Uterus (tissue), 4 donors: ENCODE measurements around the gene MSL2. TPM values are rescaled to one million over a fixed set of nuclear protein-coding genes. Genes with fewer than 3 reads are reported as not detected.
"Not testable (repeated sequence)": the region's sequence is repeated elsewhere in the genome, so short reads cannot be mapped to it uniquely, and the experiment has no call there.

Source experiments
- DNase-seq, 2 donors: peaks; one replicate each; pipeline ENCODE4 v3.0.0-alpha.2; 2019 to 2020
- H3K27ac ChIP-seq, 2 donors: fragments of 200-600 bp; sonication (generic); 1 replicate in 1 of 2; 2 replicates in 1 of 2; pipeline ENCODE4 v1.5.1; 2016 to 2018
- H3K27me3 ChIP-seq, 2 donors: fragments of 200-600 bp; sonication (generic); one replicate each; pipeline ENCODE4 v1.5.1; 2018 to 2019; ENCODE audit warnings: control low read depth in 1 of 2
- H3K36me3 ChIP-seq, 2 donors: fragments of 200-600 bp; sonication (generic); one replicate each; pipeline ENCODE4 v1.5.1; 2019; ENCODE audit warnings: control low read depth in 1 of 2
- H3K4me1 ChIP-seq, 2 donors: fragments of 200-600 bp; sonication (generic); one replicate each; pipeline ENCODE4 v1.5.1; 2018 to 2019; ENCODE audit warnings: control low read depth in 1 of 2
- H3K4me3 ChIP-seq, 2 donors: fragments of 200-600 bp; sonication (generic); 1 replicate in 1 of 2; 2 replicates in 1 of 2; pipeline ENCODE4 v1.5.1; 2018 to 2019; ENCODE audit warnings: mild to moderate bottlenecking in 1 of 2
- H3K9me3 ChIP-seq, 2 donors: fragments of 200-600 bp; sonication (generic); one replicate each; pipeline ENCODE4 v1.5.1; 2019; ENCODE audit warnings: control low read depth in 1 of 2
- POLR2A ChIP-seq, 2 donors: fragments of 450-650 bp; IDR thresholded peaks; one replicate each; pipeline ENCODE4 v1.6.1; 2016; ENCODE audit warnings: antibody characterized with exemption in 2 of 2, mild to moderate bottlenecking in 1 of 2, moderate library complexity in 1 of 2
- intact Hi-C: fragments of 100-400 bp; cut with DNase I; formaldehyde crosslinking; loops from one replicate; pipeline ENCODE4 v1.15.1; 2023; ENCODE audit warnings: low total_unique reads
- total RNA-seq, 4 donors: library from RNA; depleted of rRNA in 3 of 4; stranded (reverse); fragments of >200 nt in 3 of 4; gene quantifications; one replicate each; pipeline versions ENCODE4 v1.1.0 to v1.2.4, GENCODE V29; 2014 to 2023
- TF ChIP-seq, protein P1 (sequence below), 4 experiments: fragments of 200-600 bp in 2 of 4; fragments of 450-650 bp in 2 of 4; sonication (generic) in 2 of 4; IDR thresholded peaks; one replicate each; pipeline ENCODE4 v1.5.1; 2016 to 2019; ENCODE audit warnings: antibody characterized with exemption in 4 of 4, mild to moderate bottlenecking in 2 of 4, moderate library complexity in 1 of 4
- donor health status: DM: yes; HTN: yes; CAD: no.

Gene MSL2
- total RNA-seq, 4 donors from 2014 or later = 17.7 to 53.0 (median 32.9) TPM

DNA sequence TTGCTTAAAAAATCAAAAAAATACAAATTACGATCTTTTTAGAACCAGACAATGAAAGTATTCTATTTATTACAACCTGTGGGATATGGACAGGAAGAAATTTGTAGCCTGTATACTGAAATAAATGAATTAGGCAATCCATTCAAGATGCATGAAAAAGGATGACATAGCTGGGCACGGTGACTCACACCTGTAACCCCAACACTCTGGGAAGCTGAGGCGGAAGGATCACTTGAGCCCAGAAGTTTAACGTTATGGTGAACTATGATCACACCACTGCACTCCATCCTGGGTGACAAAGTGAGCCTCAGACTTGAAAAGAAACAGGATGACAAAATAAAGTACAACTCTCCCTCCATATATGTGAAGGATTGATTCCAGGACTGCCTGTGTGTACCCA, 74.1 kb downstream of the MSL2 start:
- intact Hi-C loops = no loop called here
- no peak for DNase-seq
- Histone ChIP-seq H3K4me3 (no peak overlapping the region), H3K27me3 (no peaks in the 10 kb centered on the region), H3K4me1 (no peaks in the 10 kb centered on the region), H3K9me3 (no peaks in the 10 kb centered on the region), H3K36me3 (no peaks in the 10 kb centered on the region), H3K27ac (no peak overlapping the region)
- TF ChIP-seq, protein P1, sequence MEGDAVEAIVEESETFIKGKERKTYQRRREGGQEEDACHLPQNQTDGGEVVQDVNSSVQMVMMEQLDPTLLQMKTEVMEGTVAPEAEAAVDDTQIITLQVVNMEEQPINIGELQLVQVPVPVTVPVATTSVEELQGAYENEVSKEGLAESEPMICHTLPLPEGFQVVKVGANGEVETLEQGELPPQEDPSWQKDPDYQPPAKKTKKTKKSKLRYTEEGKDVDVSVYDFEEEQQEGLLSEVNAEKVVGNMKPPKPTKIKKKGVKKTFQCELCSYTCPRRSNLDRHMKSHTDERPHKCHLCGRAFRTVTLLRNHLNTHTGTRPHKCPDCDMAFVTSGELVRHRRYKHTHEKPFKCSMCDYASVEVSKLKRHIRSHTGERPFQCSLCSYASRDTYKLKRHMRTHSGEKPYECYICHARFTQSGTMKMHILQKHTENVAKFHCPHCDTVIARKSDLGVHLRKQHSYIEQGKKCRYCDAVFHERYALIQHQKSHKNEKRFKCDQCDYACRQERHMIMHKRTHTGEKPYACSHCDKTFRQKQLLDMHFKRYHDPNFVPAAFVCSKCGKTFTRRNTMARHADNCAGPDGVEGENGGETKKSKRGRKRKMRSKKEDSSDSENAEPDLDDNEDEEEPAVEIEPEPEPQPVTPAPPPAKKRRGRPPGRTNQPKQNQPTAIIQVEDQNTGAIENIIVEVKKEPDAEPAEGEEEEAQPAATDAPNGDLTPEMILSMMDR (IDR thresholded peaks at IDR 0.05) = no peak
- no peak for TF ChIP-seq POLR2A (IDR thresholded peaks at IDR 0.05)

DNA sequence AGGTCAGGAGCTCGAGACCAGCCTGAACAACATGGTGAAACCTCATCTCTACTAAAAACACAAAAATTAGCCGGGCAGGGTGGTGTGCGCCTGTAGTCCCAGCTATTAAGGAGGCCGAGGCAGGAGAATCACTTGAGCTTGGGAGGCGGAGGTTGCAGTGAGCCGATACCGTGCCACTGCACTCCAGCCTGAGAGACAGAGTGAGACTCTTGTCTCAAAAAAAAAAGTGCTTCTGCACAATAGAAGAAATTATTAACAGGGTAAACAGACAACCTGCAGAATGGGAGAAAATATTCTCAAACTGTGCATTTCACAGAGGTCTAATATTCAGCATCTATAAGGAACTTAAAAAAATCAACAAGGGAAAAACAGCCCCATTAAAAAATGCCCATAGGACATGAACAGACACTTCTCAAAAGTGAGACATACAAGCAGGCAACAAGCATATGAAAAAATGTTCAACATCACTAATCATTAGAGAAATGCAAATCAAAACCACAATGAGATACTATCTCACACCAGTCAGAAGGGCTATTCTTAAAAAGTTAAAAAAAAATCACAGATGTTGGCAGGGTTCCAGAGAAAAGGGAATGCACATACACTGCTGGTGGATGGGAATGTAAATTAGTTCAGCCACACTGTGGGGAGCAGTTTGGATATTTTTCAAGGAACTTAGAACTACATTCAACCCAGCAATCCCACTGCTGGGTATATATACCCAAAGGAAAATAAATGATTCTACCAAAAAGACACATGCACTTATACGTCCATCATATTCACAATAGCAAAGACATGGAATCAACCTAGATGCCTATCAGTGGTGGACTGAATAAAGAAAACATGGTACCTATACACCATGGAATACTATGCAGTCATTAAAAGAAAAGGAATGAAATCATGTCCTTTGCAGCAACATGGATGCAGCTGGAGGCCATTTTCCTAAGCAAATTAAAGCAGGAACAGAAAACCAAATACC, 75.5 kb downstream of the MSL2 start:
- no peak for TF ChIP-seq POLR2A (IDR thresholded peaks at IDR 0.05)
- TF ChIP-seq, protein P1 (IDR thresholded peaks at IDR 0.05) = no peak

DNA sequence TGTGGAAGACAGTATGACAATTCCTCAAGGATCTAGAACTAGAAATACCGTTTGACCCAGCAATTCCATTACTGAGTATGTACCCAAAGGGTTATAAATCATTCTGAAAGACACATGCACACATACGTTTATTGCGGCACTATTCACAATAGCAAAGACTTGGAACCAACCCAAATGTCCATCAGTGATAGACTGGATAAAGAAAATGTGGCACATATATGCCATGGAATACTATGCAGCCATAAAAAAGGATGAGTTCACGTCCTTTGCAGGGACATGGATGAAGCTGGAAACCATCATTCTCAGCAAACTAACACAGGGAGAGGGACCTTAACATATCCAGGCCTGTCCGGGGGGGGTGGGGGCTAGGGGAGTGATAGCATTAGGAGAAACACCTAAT, 76.4 kb downstream of the MSL2 start:
- intact Hi-C loops, H3K4me3 ChIP-seq, H3K27ac ChIP-seq, H3K9me3 ChIP-seq, H3K4me1 ChIP-seq, H3K36me3 ChIP-seq, H3K27me3 ChIP-seq, DNase-seq: not testable (repeated sequence)

More for the DNA sequence above, 75.5 kb downstream of the MSL2 start:
- no peaks in the 10 kb centered on the region for H3K36me3 ChIP-seq
- H3K27me3 ChIP-seq = no peaks in the 10 kb centered on the region
- DNase-seq = no peak
- intact Hi-C loops = no loop called here
- H3K4me3 ChIP-seq = no peak overlapping the region
- H3K4me1 ChIP-seq = no peaks in the 10 kb centered on the region
- H3K27ac ChIP-seq = no peak overlapping the region
- H3K9me3 ChIP-seq = no peaks in the 10 kb centered on the region

DNA sequence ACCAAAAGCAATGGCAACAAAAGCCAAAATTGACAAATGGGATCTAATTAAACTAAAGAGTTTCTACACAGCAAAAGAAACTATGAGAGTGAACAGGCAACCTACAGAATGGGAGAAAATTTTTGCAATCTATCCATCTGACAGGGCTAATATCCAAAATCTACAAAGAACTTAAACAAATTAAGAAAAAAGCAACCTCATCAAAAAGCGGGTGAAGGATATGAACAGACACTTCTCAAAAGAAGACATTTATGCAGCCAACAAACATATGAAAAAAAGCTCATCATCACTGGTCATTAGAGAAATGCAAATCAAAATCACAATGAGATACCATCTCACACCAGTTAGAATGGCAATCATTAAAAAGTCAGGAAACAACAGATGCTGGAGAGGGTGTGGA, 76.8 kb downstream of the MSL2 start:
- H3K4me1 ChIP-seq, intact Hi-C loops, H3K27me3 ChIP-seq, DNase-seq, H3K36me3 ChIP-seq, H3K4me3 ChIP-seq, H3K9me3 ChIP-seq, H3K27ac ChIP-seq: not testable (repeated sequence)

DNA sequence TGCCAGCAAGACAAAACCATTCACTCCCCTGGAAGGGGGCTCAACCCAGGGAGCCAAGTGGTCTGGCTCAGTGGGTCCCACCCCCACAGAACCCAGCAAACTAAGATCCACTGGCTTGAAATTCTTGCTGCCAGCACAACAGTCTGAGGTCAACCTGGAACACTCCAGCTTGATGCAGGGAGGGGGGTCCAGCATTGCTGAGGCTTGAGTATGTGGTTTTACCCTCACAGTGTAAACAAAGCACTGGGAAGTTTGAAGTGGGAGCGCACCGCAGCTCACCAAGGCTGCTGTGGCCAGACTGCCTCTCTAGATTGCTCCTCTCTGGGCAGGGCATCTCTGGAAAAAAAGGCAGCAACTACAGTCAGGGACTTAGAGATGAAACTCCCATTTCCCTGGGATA, 81.7 kb downstream of the MSL2 start:
- Histone ChIP-seq H3K36me3 (no peaks in the 10 kb centered on the region), H3K4me3 (no peak overlapping the region), H3K4me1 (no peaks in the 10 kb centered on the region), H3K27me3 (no peaks in the 10 kb centered on the region), H3K27ac (no peak overlapping the region), H3K9me3 (no peaks in the 10 kb centered on the region)
- no peak for TF ChIP-seq POLR2A (IDR thresholded peaks at IDR 0.05)
- TF ChIP-seq, protein P1 (IDR thresholded peaks at IDR 0.05) = no peak
- intact Hi-C loops = no loop called here
- DNase-seq = no peak

DNA sequence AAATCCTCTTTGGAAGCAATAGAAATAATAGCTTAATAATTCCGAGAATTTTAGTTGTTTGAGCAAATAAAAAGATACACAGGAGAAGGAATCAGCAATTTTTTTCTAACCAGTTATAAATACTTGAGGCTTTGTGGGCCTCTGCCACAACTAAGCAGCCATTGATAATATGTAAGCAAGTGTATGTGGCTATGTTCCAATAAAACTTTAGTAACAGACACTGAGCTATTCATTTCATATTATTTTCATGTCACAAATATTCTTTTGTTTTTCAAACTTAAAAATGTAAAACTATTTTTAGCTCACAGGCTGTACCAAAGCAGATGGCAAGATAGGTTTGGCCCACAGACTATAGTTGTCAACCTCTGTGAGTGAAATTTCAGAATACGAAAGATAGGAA, 85.7 kb downstream of the MSL2 start:
- Histone ChIP-seq H3K4me1 (no peaks in the 10 kb centered on the region), H3K27me3 (no peaks in the 10 kb centered on the region), H3K27ac (no peak overlapping the region), H3K4me3 (no peak overlapping the region), H3K36me3 (no peaks in the 10 kb centered on the region), H3K9me3 (no peaks in the 10 kb centered on the region)
- TF ChIP-seq, protein P1 (IDR thresholded peaks at IDR 0.05) = no peak
- TF ChIP-seq POLR2A (IDR thresholded peaks at IDR 0.05) = no peak
- intact Hi-C loops = no loop called here
- no peak for DNase-seq
